CMK (cell line): Measurements from ENCODE around the gene PAWR.
"Not testable (repeated sequence)": the region's sequence is repeated elsewhere in the genome, so short reads cannot be mapped to it uniquely, and the experiment has no call there.

Experiments used
- DNase-seq: peaks from one replicate; pipeline ENCODE4 v3.0.0-alpha.2; 2010; ENCODE audit warnings: low read depth

Gene PAWR

DNA sequence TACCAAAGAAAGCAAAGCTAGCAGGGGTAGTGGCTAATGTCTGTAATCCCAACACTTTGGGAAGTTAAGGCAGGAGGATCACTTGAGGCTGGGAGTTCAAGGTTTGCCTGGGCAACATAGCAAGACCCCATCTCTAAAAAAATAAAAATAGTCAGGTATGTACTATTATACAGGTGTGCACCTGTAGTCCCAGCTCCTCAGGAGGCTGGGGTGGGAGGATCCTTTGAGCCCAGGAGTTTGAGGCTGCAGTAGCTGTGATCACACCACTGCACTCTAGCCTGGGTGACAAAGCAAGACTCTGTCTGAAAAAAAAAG lies 142.2 kb downstream of the PAWR start:
- no peak for DNase-seq

DNA sequence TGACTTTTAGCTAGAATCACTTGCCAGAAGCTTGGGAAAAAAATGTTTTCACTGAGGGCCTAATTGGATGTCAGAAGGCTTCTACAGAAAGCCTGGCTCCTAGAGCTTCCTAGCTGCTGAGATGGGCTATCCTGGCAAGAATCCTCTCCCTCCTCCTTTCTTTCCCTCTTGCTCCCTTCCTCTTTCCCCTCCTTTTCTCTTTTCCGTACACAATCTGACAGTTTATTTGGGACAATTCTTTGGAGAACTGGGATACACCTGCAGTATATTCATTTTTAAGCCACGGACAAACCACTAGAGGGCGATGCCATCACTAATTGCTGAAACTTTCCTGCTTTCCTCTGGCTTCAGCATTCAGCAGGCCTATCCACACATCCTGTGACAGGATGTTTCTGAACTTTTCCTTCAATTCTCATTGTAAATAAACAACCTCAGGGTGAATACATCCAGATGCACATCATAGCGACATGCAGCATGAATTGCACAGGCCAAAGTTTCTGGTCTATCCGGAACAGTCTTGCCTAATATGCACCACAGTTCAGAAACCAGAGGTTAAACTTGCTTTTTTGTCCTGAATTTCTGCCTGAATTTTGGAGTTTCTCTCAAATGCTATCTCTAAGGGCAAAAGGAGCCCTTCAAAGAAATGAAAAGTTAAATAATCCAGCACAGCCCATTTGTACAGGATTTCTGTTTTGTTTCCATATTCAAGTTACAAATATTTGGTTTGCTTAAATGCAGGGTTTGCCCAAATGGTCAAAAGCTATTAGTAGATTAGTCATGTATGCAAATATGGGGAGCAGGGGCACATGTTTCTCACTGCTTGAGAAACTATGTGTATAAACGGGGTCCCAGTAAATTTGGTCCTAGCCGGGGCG lies 142.8 kb downstream of the PAWR start:
- DNase-seq: no peak

GRCh38 chr12:79547044-79547734 lies 143.6 kb downstream of the PAWR start:
- DNase-seq: no peak

DNA sequence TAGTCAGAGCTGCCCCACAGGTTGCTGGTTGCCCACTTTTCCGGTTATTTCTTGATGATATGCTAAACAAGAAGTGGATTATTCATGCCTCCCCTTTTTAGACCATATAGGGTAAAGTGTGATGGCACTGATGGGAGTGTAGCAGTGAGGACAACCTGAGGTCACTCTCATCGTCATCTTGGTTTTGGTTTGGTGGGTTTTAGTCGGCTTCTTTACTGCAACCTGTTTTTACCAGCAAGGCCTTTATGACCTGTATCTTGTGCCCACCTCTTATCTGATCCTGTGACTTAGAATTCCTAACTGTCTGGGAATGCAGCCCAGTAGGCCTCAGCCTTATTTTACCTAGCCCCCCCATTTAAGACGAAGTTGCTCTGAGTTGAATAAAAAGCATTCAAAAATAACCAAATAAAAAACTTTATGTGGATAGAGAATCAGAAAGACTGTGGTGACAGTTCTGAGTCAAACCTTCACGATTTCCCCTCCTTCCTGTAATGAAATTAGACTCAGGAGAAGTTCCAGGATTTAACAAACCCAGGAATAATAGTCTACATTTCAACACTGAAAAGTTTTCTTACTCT lies 144.2 kb downstream of the PAWR start:
- no peak for DNase-seq

DNA sequence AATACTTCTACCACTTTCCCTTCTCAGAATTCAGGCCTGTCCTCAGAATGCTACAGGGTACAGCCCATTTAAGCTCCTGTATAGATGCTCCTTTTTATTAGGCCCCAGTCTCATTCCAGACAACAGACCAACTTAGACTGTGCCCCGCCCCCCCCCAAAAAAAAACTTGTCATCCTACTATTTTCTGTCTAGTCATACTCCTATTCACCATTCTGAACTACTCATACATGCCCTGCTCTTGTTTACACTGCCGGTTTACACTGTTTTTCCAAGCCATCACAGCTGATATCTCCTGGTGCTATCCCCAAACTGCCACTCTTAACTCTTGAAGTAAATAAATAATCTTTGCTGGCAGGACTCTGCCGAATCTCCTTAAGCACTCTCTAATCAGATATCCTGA lies 146.3 kb downstream of the PAWR start:
- not testable (repeated sequence) for DNase-seq

- no peak for DNase-seq
Measured at GRCh38 chr12:79537675-79538074, 153.1 kb downstream of the PAWR start.

DNA sequence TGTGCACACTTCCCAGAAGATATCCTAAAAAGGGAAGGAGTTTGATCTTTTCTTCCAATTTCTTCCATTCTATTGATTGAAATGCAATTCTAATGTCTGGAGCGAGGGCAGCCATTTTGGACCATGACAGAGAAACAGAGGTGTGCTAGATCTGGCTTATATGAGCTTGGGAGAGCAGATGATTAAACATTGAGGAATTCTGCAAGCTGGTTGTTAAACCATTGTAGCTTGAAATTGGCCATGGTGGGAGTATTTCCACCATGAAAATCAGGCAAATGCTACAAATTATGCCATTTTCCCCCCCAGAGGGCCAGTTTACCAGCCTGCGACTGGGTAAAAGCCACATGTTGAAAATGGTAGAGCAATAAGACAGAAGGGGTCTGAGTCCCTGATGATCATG lies 155.0 kb downstream of the PAWR start:
- DNase-seq: no peak
